HG03103 (cell line): ENCODE measurements around the gene CD81.

ENCODE experiments used
- ATAC-seq: cut with Tn5 transposase; IDR thresholded peaks from one replicate; pipeline ENCODE4 v1.9.1; 2021; ENCODE audit warnings: low read depth; ENCODE audit not compliant: unreplicated experiment

CD81 gene

GRCh38 chr11:2417856-2418692 is 41.0 kb downstream of the CD81 start:
- no peak for ATAC-seq

DNA sequence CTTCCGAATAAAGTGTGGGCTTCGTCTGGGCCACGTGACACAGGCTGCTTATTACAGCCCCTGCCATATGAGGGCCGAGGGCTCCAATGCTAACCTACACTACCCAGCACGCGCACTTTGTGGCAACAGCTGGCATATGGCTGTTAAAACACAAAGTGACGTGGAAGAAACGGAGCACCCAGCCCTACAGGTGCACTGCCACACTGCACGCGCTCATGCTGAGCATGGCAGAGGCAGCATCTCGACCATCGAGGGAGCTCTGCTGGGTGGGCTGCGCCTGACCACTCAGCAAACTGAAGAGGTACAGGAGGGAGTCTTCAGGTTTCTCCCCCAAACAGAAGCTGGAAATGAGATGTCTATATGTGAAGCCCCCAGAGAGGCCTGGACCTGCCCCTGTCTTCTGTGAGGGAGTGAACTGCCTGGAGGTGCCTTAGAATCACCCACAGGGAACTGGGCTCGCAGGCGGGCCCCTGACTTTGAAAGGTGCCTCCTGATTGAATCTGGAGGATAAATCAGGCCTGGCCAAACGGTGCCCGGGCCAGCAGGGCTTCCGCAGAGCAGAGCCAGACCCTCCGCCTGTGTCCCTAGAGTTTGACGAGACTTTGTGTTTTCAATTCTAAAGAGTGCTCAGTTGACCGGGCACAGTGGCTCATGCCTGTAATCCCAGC is 41.7 kb downstream of the CD81 start:
- no peak for ATAC-seq

DNA sequence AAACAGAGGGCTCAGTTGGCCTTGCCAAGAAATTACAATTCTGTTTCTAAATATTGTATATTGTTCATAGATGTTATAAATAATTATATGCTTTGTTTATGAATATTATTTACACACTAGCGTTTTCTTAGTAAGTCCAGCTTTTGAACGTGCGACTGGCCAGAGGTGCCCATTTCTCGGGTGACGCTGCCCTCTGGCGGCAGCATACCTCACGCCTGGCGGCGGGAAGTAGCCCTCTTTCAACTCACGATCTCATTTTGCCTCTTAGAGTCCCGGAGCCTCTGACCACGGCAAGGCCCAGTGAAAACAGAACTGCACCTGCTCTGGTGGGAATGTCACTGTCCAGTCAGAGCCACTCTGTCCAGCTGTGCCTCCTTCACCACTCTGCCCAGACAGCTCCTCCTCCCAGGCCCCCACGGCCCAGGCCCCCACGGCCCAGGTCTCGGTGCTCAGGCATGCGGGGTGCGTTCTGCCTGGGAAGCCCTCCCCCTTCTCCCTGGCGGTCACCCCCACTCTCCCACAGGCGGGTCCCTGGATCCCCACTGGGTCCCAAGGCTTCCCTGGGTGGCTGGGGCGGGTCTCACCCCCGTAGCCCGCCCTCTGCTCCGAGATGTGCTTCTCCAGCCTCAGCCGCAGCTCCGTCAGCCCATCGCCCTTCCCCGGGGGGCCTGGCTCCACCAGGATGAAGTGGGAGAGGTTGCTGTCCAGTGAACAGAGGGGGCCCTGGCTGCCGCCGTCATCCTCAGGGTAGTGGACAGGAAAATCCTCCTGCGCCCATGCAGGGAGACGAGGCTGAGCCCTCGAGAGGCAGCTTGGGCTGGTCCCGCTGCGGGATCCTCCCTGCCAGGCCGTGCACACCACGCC is 42.8 kb downstream of the CD81 start:
- no peak for ATAC-seq

DNA sequence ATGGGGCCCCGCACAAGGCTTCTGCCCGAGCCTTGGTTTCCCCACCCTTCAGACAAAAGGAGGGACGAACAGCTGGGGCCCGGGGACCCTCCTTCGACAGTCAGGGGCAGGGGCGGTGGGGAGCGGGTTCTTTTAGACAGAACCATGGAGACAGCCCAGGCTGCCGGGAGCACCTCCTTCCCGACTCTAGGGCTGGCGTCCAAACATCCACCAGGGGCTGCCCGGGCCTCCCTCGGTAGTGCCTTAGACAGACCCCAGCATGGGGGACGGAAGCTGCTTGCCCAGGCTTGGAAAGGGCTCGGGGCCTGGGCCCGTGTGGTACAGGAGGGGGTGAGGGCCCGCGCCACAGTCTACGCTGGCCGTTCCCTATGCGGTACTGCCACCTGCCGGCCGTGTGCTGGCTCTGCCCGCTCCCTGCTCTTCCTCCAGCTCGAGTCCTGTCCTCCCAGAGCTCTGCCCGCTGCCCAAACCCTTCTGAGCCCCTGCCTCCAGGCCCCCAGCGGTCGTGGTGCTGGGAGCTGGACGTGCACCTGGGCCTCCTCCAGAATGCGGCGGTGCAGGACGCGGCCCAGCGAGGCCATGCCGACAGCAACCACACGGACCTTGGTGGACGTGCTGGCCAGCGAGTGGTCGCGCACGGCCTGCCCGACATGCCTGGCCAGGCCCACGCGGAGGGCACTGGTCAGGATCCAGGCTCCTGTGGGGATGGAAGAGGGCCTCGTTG is 43.6 kb downstream of the CD81 start:
- no peak for ATAC-seq

GRCh38 chr11:2421226-2421994 is 44.3 kb downstream of the CD81 start:
- no peak for ATAC-seq

GRCh38 chr11:2421996-2422395 is 44.9 kb downstream of the CD81 start:
- ATAC-seq = no peak

- ATAC-seq = no peak
Observed at GRCh38 chr11:2422461-2423156, 45.5 kb downstream of the CD81 start.

DNA sequence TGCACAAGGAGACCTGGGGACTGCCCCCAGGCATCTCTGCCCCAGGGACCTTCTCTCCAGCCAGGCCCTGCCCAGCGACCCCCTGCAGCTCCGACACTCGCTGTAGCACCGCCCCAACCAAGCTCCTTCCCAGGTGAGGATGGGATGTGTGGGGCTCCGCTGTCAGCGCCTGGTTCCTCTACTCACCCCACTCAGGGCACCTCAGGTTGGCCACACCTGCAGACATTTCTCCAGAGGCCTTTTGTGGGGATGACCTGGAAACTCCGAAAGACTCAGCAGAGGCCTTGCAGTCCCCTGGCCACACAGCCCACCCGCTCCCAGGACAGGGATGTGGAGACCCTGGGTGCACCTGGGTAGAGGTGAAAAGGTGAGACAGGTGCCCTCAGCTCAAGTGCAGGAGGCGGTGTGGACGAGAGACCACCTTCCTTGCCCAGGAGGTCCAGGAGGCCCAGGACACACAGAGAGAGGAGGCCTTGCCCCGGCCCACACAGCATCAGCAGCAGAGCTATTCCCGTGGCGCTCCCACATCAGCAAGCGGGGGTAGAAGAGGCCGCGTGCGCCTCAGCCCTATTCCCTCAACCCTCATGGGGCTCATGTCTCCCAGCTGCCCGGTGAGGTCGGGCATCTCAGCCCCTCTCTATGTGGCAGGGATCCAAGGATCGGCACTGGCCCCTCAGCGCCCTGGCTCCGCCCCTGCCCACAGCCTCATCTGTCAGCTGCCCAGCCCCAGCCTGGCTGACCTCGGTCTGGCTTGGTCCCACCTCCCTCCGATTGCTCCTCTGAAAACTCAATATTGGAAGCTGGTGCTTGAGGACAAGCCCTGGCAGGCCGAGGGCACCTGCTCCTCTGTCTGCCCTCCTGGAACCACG is 46.3 kb downstream of the CD81 start:
- ATAC-seq = no peak

DNA sequence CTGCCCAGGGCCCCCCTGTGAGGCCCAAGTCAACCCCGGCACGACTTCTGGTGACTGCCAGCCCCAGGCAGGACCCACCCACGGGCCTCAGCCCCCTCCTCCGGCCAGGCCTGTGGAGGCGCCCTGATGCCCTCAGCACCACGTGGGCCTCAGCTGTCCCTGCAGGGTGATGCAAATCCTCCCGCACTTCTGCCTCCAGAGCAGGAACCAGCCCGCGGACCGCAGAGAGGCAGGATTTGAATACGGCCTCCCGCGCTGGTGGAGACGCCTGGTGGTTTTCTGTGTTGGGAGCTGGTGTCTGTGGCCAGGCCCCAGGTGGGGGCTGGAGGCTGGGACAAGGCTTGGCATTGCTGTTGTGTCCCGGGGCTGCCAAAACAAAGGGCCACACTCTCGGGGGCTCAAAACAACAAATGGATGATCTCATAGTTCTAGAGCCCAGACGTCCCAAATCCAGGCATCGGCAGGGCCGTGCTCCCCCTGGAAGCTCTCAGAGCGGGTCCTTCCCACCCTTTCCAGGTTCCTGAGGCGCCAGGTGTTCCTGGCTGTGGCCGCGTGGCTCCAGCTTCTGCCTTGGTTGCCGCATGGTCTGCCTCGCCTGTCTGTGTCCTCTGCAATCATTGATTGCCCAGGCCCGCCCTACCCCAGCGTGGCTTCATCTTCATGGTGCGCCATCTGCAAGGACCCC is 47.8 kb downstream of the CD81 start:
- no peak for ATAC-seq

- no peak for ATAC-seq
Observed at GRCh38 chr11:2425506-2425905, 48.4 kb downstream of the CD81 start.

DNA sequence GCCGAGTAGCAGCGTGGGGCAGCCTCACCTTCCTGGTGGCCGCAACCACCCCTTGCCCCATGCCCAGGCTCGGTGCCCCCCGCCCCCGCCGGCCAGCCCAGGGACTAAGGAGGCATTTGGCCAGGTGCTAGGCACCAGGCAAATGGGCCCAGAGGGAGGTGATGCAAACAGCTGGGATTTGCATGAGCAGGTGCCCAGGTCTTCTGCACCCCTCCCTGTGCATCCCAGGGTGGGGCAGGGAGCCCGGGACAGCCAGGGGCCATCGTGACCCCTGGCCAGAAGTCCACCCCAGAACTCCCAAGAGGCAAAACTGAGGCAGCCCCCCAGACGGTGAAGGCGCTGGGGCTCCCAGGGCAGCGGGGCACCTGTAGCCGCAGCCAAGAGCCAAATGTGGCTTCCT is 49.1 kb downstream of the CD81 start:
- no peak for ATAC-seq

DNA sequence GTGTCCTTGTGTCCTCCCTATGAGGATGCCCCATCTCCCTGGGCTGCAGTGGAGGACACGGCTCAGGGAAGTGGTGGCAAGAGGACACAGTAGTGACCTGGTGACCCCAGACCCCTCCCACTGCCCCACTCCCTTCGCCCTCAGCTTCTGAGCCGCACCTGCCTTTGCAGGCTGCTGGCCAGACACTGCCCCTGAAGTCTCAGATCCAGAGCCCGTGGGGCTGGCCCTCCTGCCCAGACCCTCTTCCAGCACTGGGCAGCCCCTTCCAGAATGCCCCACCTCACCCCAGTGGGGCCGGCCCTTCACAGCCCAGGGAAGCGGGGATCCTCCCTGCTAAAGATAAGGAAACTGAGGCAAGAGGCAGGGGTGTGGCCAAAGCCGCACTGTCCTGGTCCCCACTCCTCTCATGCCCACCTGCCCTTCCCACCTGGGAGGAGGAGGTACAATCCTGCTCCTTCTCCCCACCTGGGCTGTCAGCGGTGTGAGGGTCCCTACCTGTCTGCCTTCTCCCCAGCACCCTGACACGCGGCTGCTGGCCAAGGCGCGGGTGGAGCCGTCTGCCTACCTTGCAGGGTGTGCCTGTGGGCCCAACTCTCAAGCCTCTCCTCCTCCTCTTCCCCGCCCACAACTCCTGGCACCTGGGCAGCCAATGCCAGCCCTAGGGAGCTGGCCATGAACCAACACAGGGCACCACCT is 49.9 kb downstream of the CD81 start:
- no peak for ATAC-seq

GRCh38 chr11:2427721-2428321 is 50.7 kb downstream of the CD81 start:
- ATAC-seq = no peak

- ATAC-seq = no peak
Observed at GRCh38 chr11:2428322-2428795, 51.2 kb downstream of the CD81 start.

DNA sequence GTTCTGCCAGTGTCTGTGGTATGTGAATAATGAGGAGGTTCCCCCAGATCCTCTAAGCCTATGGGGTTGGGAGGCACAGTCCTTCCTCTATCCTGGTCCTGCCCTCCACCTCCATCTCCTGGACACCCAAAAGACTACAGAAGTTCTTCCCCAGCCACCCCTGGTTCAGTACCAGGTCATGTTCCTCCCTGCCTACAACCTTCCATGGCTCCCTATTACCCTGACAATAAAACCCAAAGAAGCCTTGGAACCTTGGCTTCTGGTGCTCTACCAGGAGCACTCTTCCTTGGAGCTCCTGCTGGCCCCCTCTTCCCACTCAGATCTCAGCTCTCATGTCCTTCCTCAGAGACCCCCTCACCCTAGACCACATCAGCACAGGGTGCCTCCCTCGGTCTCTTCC is 54.3 kb downstream of the CD81 start:
- no peak for ATAC-seq

DNA sequence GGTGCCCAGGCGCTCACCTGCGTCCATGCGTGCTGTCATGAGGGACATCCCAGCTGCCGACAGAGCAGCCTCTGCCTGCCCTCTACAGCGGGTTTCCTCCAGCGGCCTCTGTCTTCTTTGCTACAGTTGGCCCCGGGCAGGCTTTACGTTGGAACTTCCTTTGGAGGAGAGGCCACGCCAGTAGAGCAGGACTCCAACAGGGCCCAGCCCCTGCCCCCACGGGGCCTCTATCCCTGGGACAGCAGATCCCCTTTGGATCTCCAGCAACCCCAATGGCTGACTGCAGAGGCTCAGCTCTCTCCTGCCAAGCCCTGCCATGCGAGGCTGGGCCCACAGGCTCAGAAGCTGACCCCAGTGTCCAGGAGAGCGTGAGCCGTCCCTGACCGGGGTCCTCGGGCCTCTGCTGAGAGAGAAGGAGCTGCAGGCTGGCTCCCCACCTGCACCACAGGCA is 55.1 kb downstream of the CD81 start:
- ATAC-seq = no peak
